Activated CD4-positive, alpha-beta T cell treated with anti-CD3 and anti-CD28 coated beads for 24 hours (primary cell): Measurements from ENCODE around the gene NDOR1.
A peak's percentile ranks its signal among the peaks of the same experiment; 100 is the strongest.
"Not testable (repeated sequence)": the region's sequence is repeated elsewhere in the genome, so short reads cannot be mapped to it uniquely, and the experiment has no call there.

ENCODE experiments used
- DNase-seq, 2 donors: peaks; one replicate each; pipeline ENCODE4 v3.0.0-alpha.2; 2020; ENCODE audit warnings: low read depth in 2 of 2

The NDOR1 gene

DNA sequence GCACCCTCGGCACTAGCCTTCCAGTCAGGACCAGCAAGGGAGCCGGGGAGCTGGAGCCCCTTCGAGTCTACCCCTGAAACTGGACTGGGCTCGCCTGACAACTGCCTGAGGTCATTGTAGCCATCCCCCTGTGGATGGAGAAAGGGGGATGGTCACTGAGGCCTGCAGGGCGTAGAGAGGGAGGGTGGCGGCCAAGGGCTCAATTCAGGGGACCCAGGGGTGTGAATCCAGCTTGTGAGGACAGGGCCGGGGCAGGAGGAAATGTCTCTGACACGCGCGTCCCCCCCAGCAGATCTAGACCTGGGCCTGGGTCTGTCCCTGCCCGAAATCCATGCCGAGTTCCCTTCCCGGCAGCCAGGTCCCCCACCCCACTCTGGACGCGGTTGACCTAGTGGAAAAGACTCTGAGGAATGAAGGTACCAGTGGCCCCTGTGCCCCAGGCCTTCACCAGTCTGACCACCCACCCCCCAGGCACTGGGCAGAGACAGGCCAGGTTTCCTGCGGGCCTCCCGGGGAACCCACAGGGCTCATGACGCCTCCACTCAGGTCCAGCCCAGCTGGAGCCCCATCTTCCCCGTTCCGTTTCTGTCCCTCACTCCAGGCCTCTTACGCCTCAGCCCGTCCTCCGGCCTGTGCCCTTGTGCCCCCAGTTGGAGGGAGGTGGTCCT is 26.0 kb downstream of the NDOR1 start:
- no peak for DNase-seq

DNA sequence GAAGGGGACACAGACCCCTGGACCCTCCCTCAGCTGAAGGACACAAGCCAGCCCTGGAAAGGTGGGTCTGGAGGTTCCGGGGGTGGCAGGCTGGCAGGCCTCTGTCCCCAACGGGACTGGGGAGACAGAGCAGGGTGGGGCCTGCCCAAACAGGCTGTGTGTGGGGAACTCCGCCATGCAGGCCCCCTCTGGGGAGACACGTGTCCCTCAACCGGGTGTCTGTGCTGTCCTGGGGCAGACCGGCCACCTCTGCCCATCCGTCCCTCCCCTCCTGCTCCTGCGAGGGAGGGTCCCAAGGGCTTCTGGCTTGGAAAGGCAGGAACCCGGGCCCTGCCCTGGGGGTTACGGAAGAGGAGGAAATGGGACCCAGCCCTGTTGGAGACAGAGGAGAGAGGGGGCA is 26.6 kb downstream of the NDOR1 start:
- DNase-seq: no peak

DNA sequence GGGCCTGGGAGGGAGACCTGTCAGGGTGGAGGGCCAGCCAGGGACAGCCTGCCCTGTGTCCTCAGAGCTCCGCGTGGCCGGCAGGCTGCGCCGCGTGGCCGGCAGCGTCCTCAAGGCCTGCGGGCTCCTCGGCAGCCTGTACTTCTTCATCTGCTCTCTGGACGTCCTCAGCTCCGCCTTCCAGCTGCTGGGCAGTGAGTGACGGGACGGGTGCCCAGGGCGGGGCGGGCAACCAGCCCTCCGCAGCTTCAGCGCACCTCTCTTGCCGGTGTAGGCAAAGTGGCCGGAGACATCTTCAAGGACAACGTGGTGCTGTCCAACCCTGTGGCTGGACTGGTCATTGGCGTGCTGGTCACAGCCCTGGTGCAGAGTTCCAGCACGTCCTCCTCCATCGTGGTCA is 27.0 kb downstream of the NDOR1 start:
- no peak for DNase-seq

DNA sequence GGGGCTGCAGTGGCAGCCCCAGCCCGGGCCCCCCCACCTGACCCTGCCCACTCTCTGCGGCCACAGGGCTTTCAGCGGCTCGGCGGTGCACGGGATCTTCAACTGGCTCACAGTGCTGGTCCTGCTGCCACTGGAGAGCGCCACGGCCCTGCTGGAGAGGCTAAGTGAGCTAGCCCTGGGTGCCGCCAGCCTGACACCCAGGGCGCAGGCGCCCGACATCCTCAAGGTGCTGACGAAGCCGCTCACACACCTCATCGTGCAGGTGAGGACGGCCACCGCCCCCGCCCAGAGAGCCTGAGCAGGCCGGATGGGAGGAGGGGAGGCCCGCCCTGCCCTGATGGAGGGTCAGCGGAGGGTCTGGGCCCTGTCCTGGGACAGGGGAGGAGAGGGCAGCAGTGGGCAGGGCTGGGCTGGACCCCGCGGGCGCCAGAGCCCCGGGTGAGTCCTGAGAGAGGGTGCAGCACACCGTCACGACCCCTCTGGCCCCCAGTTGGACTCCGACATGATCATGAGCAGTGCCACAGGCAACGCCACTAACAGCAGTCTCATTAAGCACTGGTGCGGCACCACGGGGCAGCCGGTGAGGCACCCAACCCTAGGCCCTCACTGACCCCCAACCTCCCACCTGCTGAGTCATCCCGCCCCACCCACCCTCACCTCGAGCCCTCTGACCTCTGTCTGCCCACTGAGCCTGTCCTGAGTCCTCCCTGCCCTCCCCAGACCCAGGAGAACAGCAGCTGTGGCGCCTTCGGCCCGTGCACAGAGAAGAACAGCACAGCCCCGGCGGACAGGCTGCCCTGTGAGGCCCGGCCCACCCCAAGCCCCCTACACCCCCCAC is 27.9 kb downstream of the NDOR1 start:
- no peak for DNase-seq

DNA sequence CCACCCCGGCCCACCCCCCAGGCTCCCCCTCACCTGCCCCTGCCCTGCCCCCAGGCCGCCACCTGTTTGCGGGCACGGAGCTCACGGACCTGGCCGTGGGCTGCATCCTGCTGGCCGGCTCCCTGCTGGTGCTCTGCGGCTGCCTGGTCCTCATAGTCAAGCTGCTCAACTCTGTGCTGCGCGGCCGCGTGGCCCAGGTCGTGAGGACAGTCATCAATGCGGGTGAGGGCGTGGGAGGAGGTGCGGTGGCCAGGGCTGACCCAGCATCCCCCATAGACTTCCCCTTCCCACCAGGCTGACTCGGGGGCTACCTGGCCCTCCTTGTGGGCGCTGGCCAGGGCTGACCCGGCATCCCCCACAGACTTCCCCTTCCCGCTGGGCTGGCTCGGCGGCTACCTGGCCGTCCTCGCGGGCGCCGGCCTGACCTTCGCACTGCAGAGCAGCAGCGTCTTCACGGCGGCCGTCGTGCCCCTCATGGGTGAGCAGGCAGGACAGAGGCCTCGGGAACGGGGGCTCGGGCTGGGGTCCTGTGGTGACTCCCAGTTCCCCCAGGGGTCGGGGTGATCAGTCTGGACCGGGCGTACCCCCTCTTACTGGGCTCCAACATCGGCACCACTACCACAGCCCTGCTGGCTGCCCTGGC is 28.7 kb downstream of the NDOR1 start:
- DNase-seq: no peak

DNA sequence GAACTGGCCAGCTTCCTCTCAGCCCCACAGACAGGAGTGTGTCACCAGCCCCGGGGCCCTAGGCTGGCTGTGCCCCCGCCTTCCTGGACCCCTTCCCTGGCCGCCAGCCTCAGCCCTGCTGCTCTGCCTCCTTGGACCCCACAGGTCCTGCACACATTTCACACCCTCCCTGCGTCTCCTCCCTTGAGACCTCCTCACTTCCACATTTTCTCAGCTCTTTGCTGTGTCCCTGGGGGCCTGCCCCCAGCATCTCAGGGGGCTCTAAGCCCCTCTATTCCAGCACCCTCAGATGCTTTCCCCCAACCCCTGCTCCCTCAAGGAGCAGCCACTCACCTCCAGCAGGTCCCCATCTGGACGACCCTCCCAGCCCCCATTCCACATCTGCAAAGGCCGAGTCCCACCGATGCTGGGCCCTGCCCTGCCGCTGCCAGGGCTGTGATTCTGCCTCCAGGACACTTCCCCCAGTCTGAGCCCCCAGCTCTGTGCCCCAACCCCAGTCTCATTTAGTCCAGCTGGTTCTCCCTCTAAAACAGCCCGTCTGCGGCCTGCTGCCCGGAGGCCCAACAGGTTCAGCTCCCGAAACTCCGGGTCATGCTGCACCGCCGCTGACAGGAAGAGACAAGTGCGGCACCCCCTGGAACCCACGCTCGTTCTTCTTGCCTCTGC is 29.4 kb downstream of the NDOR1 start:
- no peak for DNase-seq

DNA sequence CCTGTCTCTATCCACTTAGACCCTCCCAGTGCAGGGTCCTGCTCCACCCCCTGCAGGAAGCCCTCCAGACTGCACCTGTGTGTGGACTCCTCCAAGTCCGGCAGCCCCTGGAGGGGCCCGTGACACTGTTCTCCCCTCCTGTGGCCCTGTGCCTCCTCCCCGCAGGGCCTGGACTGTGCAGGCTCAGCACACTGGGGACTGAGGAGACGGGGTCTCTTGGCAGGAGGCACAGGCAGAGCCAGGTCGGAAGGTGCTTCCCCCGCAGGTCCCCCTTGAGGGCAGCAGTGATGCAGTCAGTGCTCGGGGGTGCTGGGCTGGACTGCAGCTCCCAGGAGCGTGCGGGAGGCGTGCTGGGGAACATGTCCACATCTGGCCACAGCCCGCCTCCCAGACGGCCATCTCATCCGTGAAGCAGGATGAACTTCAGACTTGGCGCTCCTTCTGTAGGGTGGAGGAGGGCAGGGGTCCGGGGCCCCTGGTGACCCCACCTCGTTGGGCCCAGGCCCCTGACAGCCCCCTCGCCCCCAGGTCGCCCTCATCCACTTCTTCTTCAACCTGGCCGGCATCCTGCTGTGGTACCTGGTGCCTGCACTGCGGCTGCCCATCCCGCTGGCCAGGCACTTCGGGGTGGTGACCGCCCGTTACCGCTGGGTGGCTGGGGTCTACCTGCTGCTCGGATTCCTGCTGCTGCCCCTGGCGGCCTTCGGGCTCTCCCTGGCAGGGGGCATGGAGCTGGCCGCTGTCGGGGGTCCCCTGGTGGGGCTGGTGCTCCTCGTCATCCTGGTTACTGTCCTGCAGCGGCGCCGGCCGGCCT is 30.1 kb downstream of the NDOR1 start:
- no peak for DNase-seq

DNA sequence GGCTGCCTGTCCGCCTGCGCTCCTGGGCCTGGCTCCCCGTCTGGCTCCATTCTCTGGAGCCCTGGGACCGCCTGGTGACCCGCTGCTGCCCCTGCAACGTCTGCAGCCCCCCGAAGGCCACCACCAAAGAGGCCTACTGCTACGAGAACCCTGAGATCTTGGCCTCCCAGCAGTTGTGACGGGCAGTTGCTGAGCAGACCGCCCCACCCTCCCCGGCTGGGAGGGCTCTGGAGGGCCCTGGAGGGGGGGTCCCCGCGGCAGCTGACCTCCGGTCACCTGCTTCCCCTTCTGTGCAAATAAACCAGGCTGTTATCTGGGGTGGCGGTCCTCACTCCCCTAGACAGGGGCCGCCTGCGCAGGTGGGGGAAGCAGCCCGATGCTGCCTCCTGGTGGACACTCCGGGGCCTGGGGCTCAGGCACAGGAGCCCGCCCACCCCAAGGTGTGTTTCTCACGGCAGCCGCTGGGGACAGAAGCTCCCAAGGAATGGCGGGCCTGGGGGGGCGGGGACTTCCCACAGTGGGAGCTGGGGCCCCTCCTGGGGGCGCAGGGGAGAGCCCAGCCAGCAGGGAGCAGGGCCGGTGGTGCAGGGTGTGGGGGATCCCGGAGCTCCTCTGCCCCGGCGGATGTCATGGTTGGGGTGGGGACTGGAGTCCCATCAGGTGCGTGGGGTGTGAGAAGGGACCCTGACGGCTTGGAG is 30.9 kb downstream of the NDOR1 start:
- DNase-seq: peak; percentile 90 to 94

DNA sequence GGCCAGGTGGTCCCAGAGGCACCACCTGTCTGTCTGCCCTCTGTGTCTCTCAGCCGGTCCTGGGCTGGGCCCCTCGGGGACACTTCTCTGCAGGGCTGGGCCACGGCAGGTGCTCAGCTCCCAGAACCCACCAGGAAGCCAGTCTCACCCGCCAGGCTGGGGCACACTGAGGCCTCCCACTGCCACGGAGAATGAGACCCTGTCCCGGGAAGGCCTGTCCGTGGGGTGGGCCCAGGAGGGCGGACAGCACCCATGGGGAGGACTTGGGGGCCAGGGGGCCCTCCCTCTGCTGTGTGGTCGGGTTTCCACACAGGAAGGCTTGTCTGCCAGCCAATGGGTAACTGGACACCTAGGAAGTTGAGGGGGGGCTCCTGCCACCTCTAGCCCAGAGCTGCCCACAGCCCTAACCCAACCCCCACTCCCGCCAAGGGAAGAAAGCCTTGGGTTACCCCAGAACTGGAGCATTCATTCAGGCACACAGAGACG is 31.5 kb downstream of the NDOR1 start:
- DNase-seq: no peak

DNA sequence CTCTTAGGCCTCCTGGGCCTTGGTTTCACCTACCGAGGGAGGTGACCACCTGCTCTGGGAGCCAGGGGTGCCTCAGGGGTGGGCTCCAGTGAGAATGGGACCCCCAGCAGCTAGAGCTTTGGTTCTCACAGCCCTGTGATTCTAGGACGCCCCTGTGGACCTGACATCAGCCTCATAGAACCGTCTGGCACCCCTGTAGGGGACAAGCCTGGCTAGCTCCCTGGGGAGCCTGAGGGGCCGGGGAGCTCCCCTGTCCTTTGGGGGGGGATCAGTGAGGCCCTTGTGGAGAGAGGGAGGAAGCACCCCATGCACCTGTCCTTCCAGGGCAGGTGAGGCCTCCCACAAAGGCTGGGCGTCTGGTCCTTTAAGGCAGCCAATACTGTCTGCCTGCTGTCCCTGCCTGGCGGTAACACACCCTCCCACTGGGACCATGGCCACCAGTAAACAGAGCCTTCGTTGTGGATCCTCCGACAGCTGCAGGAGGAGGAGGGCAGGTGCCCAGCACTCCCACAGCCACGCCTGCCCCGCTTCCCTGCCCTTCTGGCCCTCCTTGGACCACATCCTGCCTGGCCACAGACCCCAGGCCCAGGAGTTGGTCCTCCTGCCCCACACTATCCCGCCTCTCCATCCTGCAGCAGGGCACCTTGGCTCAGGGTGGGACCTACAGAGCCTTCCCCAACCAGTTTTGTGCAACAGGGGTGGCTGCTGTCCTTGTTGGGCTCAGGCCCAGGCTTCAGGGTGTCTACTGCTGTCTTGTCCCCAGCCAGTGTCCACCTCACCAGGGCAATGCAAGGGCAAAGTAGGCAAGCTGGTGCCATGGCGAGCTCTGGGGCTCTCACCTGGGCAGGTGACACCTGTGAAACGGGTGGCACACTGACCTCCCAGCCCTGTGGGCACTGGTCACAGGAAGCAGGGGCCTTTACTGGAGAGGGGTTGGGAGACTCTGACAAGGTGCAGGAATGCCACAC is 32.5 kb downstream of the NDOR1 start:
- no peak for DNase-seq

DNA sequence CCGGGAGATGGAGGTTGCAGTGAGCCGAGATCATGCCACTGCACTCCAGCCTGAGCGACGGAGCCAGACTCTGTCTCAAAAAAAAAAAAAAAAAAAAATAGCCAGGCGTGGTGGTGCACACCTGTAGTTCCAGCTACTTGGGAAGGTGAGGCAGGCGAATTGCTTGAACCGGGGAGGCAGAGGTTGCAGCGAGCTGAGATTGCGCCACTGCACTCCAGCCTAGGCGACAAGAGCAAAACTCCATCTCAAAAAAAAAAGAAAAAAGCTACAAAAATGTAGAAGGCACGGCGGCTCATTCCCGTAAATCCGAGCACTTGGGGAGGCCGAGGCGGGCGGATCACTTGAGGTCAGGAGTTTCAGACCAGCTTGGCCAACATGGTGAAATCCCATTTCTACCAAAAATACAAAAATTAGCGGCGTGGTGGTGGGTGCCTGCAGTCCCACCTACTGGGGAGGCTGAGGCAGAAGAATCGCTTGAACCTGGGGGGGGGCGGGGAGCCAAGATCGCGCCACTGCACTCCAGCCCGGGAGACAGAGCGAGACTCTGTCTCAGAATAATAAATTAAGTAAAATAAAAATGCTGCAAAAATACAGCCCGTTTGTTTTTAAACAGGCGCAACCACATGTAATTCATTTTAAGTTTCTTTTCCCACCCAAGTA is 34.2 kb downstream of the NDOR1 start:
- not testable (repeated sequence) for DNase-seq

DNA sequence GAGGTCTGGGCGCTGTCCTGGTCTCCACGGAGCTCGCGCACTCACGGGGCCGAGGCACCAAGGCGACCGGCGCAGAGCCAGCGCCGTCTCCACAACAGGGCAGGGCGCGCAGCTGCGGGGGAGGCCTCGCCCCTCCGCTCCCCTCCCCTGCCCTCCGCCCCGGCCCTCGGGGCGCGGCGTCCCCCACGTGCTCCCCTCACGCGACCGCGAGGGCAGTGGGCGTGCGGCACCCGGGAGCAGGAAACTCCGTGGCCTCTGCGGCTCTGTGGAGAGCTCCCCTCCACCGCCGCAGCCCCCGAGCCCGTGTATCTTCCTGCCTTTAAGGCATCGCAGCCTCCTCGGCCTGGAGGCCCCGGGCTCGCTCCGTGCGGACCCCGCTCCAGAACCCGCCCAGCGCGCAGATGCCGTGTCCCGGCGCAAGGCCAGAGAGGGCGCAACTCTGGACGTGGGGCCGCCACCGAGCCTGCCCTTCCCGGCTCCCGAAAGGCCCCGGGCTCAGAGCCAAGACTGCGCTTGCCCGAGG is 34.9 kb downstream of the NDOR1 start:
- peak; percentile 48 to 49 for DNase-seq

DNA sequence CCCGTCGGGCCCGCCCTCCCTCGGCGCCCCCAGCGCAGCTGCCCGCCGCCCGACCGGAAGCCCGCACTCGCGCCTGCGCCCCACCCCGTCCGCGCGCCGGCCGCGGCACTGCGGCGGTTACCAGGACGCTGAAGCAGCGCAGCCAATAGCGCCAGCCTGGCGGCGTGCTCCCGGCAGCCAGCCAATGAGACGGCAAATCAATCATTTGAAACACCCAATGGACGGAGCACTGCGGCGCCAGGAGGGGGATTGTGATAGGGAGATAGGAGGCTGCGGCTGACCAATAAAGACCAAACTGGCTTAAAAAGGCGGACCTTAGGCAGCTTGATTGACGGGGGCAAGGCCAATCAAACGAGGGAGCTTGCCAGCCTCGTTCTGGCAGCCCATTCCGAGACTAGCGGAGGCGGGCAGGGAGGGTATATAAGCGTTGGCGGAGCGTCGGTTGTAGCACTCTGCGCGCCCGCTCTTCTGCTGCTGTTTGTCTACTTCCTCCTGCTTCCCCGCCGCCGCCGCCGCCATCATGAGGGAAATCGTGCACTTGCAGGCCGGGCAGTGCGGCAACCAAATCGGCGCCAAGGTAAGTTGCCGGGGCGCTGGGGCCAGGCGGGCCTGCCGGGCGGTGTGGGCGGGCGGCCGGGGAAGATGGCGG is 35.5 kb downstream of the NDOR1 start, which contains the start of gene TUBB4B:
TUBB4B (plus strand) TSS at position 447 of the 649 bp plus-strand sequence; CDS start at position 521, 74 bp downstream.
- peak; percentile 93 for DNase-seq

DNA sequence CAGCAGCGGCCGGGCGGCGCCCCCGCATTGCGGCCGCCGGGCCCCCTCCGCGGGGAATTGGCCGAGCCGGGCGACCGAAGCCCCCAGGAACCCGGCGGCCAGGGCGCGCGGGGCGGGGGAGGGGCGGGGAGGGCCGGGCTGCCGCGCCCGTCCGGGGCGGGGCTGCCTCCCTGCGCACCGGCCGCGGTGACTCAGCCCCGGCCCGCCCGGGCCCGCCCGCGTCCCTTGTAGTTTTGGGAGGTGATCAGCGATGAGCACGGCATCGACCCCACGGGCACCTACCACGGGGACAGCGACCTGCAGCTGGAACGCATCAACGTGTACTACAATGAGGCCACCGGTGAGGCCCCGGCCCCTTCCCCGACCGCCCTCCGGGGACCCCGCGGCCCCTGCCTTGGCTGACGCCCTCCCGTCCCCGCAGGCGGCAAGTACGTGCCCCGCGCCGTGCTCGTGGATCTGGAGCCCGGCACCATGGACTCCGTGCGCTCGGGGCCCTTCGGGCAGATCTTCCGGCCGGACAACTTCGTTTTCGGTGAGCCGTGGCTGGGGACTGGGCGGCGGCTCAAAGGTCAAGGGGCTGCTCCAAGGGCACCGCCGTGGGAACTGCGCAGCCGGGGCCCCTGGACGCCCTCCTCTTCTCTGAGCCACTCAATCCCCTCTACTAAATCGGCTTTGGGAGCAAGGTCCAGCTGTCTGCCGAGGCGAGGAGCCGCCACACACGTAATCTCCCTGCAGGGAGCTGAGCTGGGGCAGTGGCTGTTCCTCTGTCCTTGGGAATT is 36.2 kb downstream of the NDOR1 start:
- peak; percentile 40 to 55 for DNase-seq

DNA sequence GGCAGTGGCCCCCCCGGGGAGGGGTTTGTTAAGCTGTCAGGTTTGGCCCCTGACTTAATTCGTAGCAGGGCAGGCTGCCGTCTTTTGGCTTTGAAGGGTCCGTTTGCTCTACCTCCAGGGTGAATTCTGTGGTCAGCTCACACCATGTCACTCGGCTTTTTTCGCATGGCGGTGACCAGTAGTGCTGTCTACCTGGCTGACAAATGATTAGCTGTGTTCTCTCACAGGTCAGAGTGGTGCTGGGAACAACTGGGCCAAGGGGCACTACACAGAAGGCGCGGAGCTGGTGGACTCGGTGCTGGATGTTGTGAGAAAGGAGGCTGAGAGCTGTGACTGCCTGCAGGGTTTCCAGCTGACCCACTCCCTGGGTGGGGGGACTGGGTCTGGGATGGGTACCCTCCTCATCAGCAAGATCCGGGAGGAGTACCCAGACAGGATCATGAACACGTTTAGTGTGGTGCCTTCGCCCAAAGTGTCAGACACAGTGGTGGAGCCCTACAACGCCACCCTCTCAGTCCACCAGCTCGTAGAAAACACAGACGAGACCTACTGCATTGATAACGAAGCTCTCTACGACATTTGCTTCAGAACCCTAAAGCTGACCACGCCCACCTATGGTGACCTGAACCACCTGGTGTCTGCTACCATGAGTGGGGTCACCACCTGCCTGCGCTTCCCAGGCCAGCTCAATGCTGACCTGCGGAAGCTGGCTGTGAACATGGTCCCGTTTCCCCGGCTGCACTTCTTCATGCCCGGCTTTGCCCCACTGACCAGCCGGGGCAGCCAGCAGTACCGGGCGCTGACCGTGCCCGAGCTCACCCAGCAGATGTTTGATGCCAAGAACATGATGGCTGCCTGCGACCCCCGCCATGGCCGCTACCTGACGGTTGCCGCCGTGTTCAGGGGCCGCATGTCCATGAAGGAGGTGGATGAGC is 37.0 kb downstream of the NDOR1 start:
- DNase-seq: no peak

DNA sequence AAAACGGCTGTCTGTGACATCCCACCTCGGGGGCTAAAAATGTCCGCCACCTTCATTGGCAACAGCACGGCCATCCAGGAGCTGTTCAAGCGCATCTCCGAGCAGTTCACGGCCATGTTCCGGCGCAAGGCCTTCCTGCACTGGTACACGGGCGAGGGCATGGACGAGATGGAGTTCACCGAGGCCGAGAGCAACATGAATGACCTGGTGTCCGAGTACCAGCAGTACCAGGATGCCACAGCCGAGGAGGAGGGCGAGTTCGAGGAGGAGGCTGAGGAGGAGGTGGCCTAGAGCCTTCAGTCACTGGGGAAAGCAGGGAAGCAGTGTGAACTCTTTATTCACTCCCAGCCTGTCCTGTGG is 37.7 kb downstream of the NDOR1 start:
- not testable (repeated sequence) for DNase-seq
